Prostate gland (tissue), 2 donors: ENCODE measurements around the gene NFATC3. TPM values are rescaled to one million over a fixed set of nuclear protein-coding genes. Genes with fewer than 3 reads are reported as not detected.

ENCODE experiments used
- DNase-seq: peaks from one replicate; pipeline ENCODE4 v3.0.0-alpha.2; 2019; ENCODE audit warnings: low spot score
- H3K27ac ChIP-seq, 2 donors: fragments of 200-600 bp; sonication (generic); 2 replicates each; pipeline ENCODE4 v1.5.1; 2017 to 2019
- H3K27me3 ChIP-seq: fragments of 200-600 bp; sonication (generic); replicated peaks from 2 replicates; pipeline ENCODE4 v1.5.1; 2019; ENCODE audit not compliant: insufficient read depth
- H3K36me3 ChIP-seq, 2 donors: fragments of 200-600 bp; sonication (generic); 1 replicate in 1 of 2; 2 replicates in 1 of 2; pipeline versions ENCODE4 v1.5.1 to v1.8.1; 2017 to 2019
- H3K4me1 ChIP-seq: fragments of 200-600 bp; sonication (generic); replicated peaks from 2 replicates; pipeline ENCODE4 v1.5.1; 2019
- H3K4me3 ChIP-seq, 2 donors: fragments of 200-600 bp; sonication (generic); 2 replicates each; pipeline ENCODE4 v1.5.1; 2017 to 2019
- H3K9me3 ChIP-seq: fragments of 200-600 bp; sonication (generic); 2 replicates; pipeline ENCODE4 v1.5.1; 2017
- CTCF ChIP-seq, 4 experiments: fragments of 200-600 bp in 2 of 4; fragments of 450-650 bp in 2 of 4; sonication (generic) in 2 of 4; IDR thresholded peaks; 1 replicate in 3 of 4; 2 replicates in 1 of 4; pipeline ENCODE4 v1.5.1; 2016 to 2019; ENCODE audit warnings: antibody characterized with exemption in 4 of 4, mild to moderate bottlenecking in 2 of 4, moderate library complexity in 2 of 4
- POLR2A ChIP-seq: fragments of 450-650 bp; IDR thresholded peaks from one replicate; pipeline ENCODE4 v1.6.1; 2016; ENCODE audit warnings: antibody characterized with exemption, mild to moderate bottlenecking
- POLR2AphosphoS5 ChIP-seq: sonication (generic); formaldehyde crosslinking; IDR thresholded peaks from one replicate; pipeline ENCODE4 v1.6.1; 2017; ENCODE audit warnings: antibody characterized with exemption
- WGBS: methylation state at CpG from one replicate; pipeline ENCODE4 v1.1.5; 2018; 5-methylcytosine and 5-hydroxymethylcytosine counted together
- intact Hi-C: fragments of 100-400 bp; cut with DNase I; formaldehyde crosslinking; loops from one replicate; pipeline ENCODE4 v1.14.2; 2022
- total RNA-seq, 2 donors: library from RNA; depleted of rRNA; stranded (reverse); fragments of >200 nt; gene quantifications; one replicate each; pipeline ENCODE4 v1.1.0, GENCODE V29; 2016

NFATC3 gene
- total RNA-seq, 2 donors from 2014 or later: 36.6 to 84.1 TPM

DNA sequence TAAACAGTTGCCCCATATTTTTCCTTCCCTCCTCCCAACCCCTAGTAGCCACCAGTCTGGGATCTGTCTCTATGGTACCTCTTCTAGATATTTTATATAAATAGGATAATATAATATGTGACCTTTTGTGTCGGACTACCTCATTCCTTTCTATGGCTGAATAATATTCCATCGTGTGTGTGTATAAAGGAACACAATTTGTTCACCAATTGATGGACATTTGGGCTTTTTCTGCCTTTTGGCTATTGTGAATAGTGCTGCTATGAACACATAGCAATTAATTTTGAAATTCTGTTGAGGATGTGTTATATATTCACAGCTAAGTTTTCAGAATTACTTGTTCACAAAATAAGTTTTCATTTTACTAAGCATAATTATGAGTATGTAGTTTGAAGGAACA, 2.5 kb downstream of the NFATC3 start:
- H3K4me3 ChIP-seq: no peak overlapping the region
- DNase-seq: no peak
- no peaks in the 10 kb centered on the region for H3K9me3 ChIP-seq
- no peaks in the 10 kb centered on the region for H3K27me3 ChIP-seq
- H3K4me1 ChIP-seq: peaks cover 6% of the 10 kb centered on the region
- H3K27ac ChIP-seq: no peak overlapping the region
- 77% methylated on average over 2 of the region's 2 CpGs for WGBS
- intact Hi-C loops: no loop called here
- TF ChIP-seq POLR2AphosphoS5 (no peak), CTCF (IDR thresholded peaks at IDR 0.05) (no peak), POLR2A (no peak)
- no peaks in the 10 kb centered on the region for H3K36me3 ChIP-seq

GRCh38 chr16:68088130-68088972, 3.2 kb downstream of the NFATC3 start:
- intact Hi-C loops: no loop called here
- Histone ChIP-seq H3K27ac (no peak overlapping the region), H3K36me3 (no peaks in the 10 kb centered on the region), H3K27me3 (no peaks in the 10 kb centered on the region), H3K4me3 (no peak overlapping the region), H3K4me1 (peaks cover 6% of the 10 kb centered on the region), H3K9me3 (no peaks in the 10 kb centered on the region)
- DNase-seq: no peak
- TF ChIP-seq POLR2A (no peak), CTCF (IDR thresholded peaks at IDR 0.05) (no peak), POLR2AphosphoS5 (no peak)
- 88% methylated on average over 9 of the region's 9 CpGs for WGBS

GRCh38 chr16:68089067-68089466, 3.9 kb downstream of the NFATC3 start:
- intact Hi-C loops: no loop called here
- peaks cover 4% of the 10 kb centered on the region for H3K4me1 ChIP-seq

DNA sequence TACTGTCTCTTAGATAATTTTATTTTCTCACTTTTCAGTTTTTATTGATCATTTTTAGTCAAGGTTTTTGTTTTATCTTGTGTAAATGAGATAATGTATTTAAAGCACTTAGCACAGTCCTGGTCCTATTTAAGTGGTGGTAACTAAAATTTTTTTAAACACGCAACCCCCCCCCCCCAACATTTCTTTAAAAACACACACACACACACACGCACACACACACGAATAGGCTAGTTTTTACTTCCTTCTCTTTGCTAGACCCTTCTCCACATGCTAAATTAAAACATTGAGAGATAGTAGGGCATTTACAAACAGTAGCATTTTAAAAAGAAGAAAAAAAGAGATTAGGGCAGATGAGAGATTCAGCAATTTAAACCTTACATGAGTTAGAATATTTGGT, 5.0 kb downstream of the NFATC3 start:
- intact Hi-C loops: no loop called here
- DNase-seq: no peak
- Histone ChIP-seq H3K36me3 (no peaks in the 10 kb centered on the region), H3K27ac (no peak overlapping the region), H3K4me1 (no peaks in the 10 kb centered on the region), H3K9me3 (no peaks in the 10 kb centered on the region), H3K4me3 (no peak overlapping the region), H3K27me3 (no peaks in the 10 kb centered on the region)
- WGBS: 52% methylated on average over 3 of the region's 3 CpGs
- TF ChIP-seq POLR2A (no peak), CTCF (IDR thresholded peaks at IDR 0.05) (no peak), POLR2AphosphoS5 (no peak)

More at GRCh38 chr16:68089067-68089466, 3.9 kb downstream of the NFATC3 start:
- DNase-seq: no peak
- Histone ChIP-seq H3K27ac (no peak overlapping the region), H3K9me3 (no peaks in the 10 kb centered on the region), H3K27me3 (no peaks in the 10 kb centered on the region), H3K36me3 (no peaks in the 10 kb centered on the region), H3K4me3 (no peak overlapping the region)
- WGBS: 75% methylated on average over 4 of the region's 4 CpGs
- no peak for TF ChIP-seq CTCF (IDR thresholded peaks at IDR 0.05)
- TF ChIP-seq POLR2AphosphoS5: no peak
- TF ChIP-seq POLR2A: no peak

- Histone ChIP-seq H3K36me3 (no peaks in the 10 kb centered on the region), H3K27ac (no peak overlapping the region), H3K4me1 (no peaks in the 10 kb centered on the region), H3K4me3 (no peak overlapping the region), H3K27me3 (no peaks in the 10 kb centered on the region), H3K9me3 (no peaks in the 10 kb centered on the region)
- no peak for DNase-seq
- intact Hi-C loops: no loop called here
- TF ChIP-seq POLR2A (no peak), POLR2AphosphoS5 (no peak), CTCF (IDR thresholded peaks at IDR 0.05) (no peak)
- 49% methylated on average over 3 of the region's 3 CpGs for WGBS
Measured at GRCh38 chr16:68090533-68090932, 5.4 kb downstream of the NFATC3 start.
